Hematopoietic multipotent progenitor cell treated with erythropoietin and hydrocortisone succinate and interleukin-3 and kit ligand, for 8 days (in vitro differentiated cells): ENCODE data around the gene ZC3HAV1L.
"Not testable (repeated sequence)": the region's sequence is repeated elsewhere in the genome, so short reads cannot be mapped to it uniquely, and the experiment has no call there.

ENCODE experiments used
- DNase-seq: peaks from one replicate; pipeline ENCODE4 v3.0.0-alpha.2; 2015

Gene ZC3HAV1L

GRCh38 chr7:139051655-139052054 is 15.8 kb upstream of the ZC3HAV1L start:
- DNase-seq: no peak

- no peak for DNase-seq
These were observed 14.1 kb upstream of the ZC3HAV1L start for GRCh38 chr7:139049936-139050335.

- DNase-seq: peak; percentile 45
These were observed 13.3 kb upstream of the ZC3HAV1L start for GRCh38 chr7:139049111-139049510.

GRCh38 chr7:139047970-139048369 is 12.1 kb upstream of the ZC3HAV1L start:
- peak; percentile 45 for DNase-seq

- no peak for DNase-seq
These were observed 10.3 kb upstream of the ZC3HAV1L start for GRCh38 chr7:139046143-139046542.

- peak; percentile 63 for DNase-seq
These were observed 9.3 kb upstream of the ZC3HAV1L start for GRCh38 chr7:139044813-139045794.

GRCh38 chr7:139043823-139044812 is 8.3 kb upstream of the ZC3HAV1L start:
- peak; percentile 88 for DNase-seq

GRCh38 chr7:139041378-139042085 is 5.7 kb upstream of the ZC3HAV1L start:
- DNase-seq: no peak

GRCh38 chr7:139038691-139039090 is 2.8 kb upstream of the ZC3HAV1L start:
- no peak for DNase-seq

GRCh38 chr7:139036901-139037300 is 1.1 kb upstream of the ZC3HAV1L start:
- DNase-seq: no peak

GRCh38 chr7:139034855-139035585 is 822 bp downstream of the ZC3HAV1L start:
- peak; percentile 66 for DNase-seq

GRCh38 chr7:139034336-139034735 is 1.5 kb downstream of the ZC3HAV1L start:
- no peak for DNase-seq

GRCh38 chr7:139033346-139034114 is 2.3 kb downstream of the ZC3HAV1L start:
- DNase-seq: no peak

GRCh38 chr7:139032473-139032872 is 3.4 kb downstream of the ZC3HAV1L start:
- no peak for DNase-seq

- DNase-seq: no peak
These were observed 6.5 kb downstream of the ZC3HAV1L start for GRCh38 chr7:139029353-139029752.

- no peak for DNase-seq
These were observed 9.3 kb downstream of the ZC3HAV1L start for GRCh38 chr7:139026551-139026950.

GRCh38 chr7:139025861-139026260 is 10.0 kb downstream of the ZC3HAV1L start:
- not testable (repeated sequence) for DNase-seq

GRCh38 chr7:139023076-139023475 is 12.8 kb downstream of the ZC3HAV1L start:
- no peak for DNase-seq

GRCh38 chr7:139022286-139022685 is 13.6 kb downstream of the ZC3HAV1L start:
- no peak for DNase-seq

GRCh38 chr7:139018910-139019309 is 16.9 kb downstream of the ZC3HAV1L start:
- DNase-seq: no peak

GRCh38 chr7:139016931-139017511 is 18.8 kb downstream of the ZC3HAV1L start:
- DNase-seq: peak; percentile 85
